IPS DF 4.7 (cell line): ENCODE data around the gene NT5C1B.

Experiments used
- DNase-seq: peaks from one replicate; pipeline ENCODE4 v3.0.0-alpha.2; 2013; ENCODE audit warnings: low spot score; ENCODE audit errors: extremely low read depth

Gene NT5C1B

GRCh38 chr2:18516112-18516511 lies 73.3 kb downstream of the NT5C1B start:
- no peak for DNase-seq

GRCh38 chr2:18514526-18515461 lies 74.6 kb downstream of the NT5C1B start:
- no peak for DNase-seq
